Mesendoderm (in vitro differentiated cells): ENCODE data around the gene KLC1.

Experiments
- DNase-seq: peaks from one replicate; pipeline ENCODE4 v3.0.0; 2013
- H2AK5ac ChIP-seq: 2 replicates; pipeline ENCODE4 v1.6.1; 2013; ENCODE audit warnings: low read length, inconsistent platforms
- H2BK120ac ChIP-seq: 2 replicates; pipeline ENCODE4 v1.6.1; 2013; ENCODE audit warnings: low read depth, mild to moderate bottlenecking, low read length, moderate library complexity, mixed read lengths
- H2BK15ac ChIP-seq: replicated peaks from 2 replicates; pipeline ENCODE4 v1.6.1; 2013; ENCODE audit warnings: low read depth, mild to moderate bottlenecking, moderate library complexity
- H2BK5ac ChIP-seq: 2 replicates; pipeline ENCODE4 v1.6.1; 2013; ENCODE audit warnings: low read length, inconsistent platforms
- H3K18ac ChIP-seq: 2 replicates; pipeline ENCODE4 v1.6.1; 2013; ENCODE audit warnings: mild to moderate bottlenecking, low read length, mixed read lengths
- H3K23ac ChIP-seq: one replicate; pipeline ENCODE4 v1.6.1; 2013; ENCODE audit warnings: low read length
- H3K27ac ChIP-seq: 2 replicates; pipeline ENCODE4 v1.5.1; 2013; ENCODE audit warnings: low read depth, mild to moderate bottlenecking, inconsistent platforms, low read length, moderate library complexity
- H3K27me3 ChIP-seq: 2 replicates; pipeline ENCODE4 v1.6.1; 2013; ENCODE audit warnings: low read length, control low read depth, mild to moderate bottlenecking, inconsistent platforms; ENCODE audit not compliant: insufficient read depth, poor library complexity
- H3K36me3 ChIP-seq: 2 replicates; pipeline ENCODE4 v1.6.1; 2013; ENCODE audit warnings: low read length, inconsistent platforms; ENCODE audit not compliant: control insufficient read depth, insufficient read depth
- H3K4ac ChIP-seq: one replicate; pipeline ENCODE4 v1.6.1; 2013; ENCODE audit warnings: low read depth, mild to moderate bottlenecking, low read length, moderate library complexity
- H3K4me1 ChIP-seq: 2 replicates; pipeline ENCODE4 v1.6.1; 2013; ENCODE audit warnings: low read depth, low read length, inconsistent platforms; ENCODE audit not compliant: control insufficient read depth
- H3K4me2 ChIP-seq: 2 replicates; pipeline ENCODE4 v1.6.1; 2013; ENCODE audit warnings: low read length
- H3K4me3 ChIP-seq: 2 replicates; pipeline ENCODE4 v1.5.1; 2013; ENCODE audit warnings: mild to moderate bottlenecking, low read length
- H3K56ac ChIP-seq: one replicate; pipeline ENCODE4 v1.6.1; 2013; ENCODE audit warnings: low read length
- H3K79me1 ChIP-seq: 2 replicates; pipeline ENCODE4 v1.6.1; 2013; ENCODE audit warnings: low read length, inconsistent platforms
- H3K79me2 ChIP-seq: 2 replicates; pipeline ENCODE4 v1.6.1; 2013; ENCODE audit warnings: mild to moderate bottlenecking, low read length; ENCODE audit not compliant: control insufficient read depth, insufficient read depth
- H3K9ac ChIP-seq: 2 replicates; pipeline ENCODE4 v1.6.1; 2013; ENCODE audit warnings: low read length, inconsistent platforms
- H4K5ac ChIP-seq: one replicate; pipeline ENCODE4 v1.6.1; 2013; ENCODE audit warnings: low read length
- H4K8ac ChIP-seq: one replicate; pipeline ENCODE4 v1.6.1; 2013; ENCODE audit warnings: low read depth, mild to moderate bottlenecking, control low read depth, low read length, moderate library complexity
- WGBS: extraction: QIAGEN DNeasy Blood & Tissue Kit; methylation state at CpG from one replicate; pipeline ENCODE4 v1.1.7; 2013; ENCODE audit warnings: low lambda C conversion rate, missing lambda C conversion rate; ENCODE audit not compliant: insufficient coverage; ENCODE audit errors: extremely low coverage; 5-methylcytosine and 5-hydroxymethylcytosine counted together

The KLC1 gene

GRCh38 chr14:103714063-103714724, 85.2 kb downstream of the KLC1 start:
- Histone ChIP-seq H3K18ac (no peak overlapping the region), H3K79me2 (peaks cover 28% of the 10 kb centered on the region), H2BK120ac (no peak overlapping the region), H4K5ac (no peak overlapping the region), H3K27me3 (no peaks in the 10 kb centered on the region), H3K4me1 (peaks cover 3% of the 10 kb centered on the region), H2BK5ac (no peak overlapping the region), H3K27ac (no peak overlapping the region), H2AK5ac (no peak overlapping the region), H3K9ac (peak overlapping the region; percentile 86), H3K36me3 (no peaks in the 10 kb centered on the region), H3K23ac (no peak overlapping the region), H4K8ac (no peak overlapping the region), H3K79me1 (peaks cover 21% of the 10 kb centered on the region), H3K56ac (peak overlapping the region; percentile 86), H3K4ac (no peak overlapping the region), H3K4me2 (peak overlapping the region; percentile 35), H3K4me3 (no peak overlapping the region), H2BK15ac (no peak overlapping the region)
- DNase-seq: no peak
- WGBS: no CpG with 5 or more reads among the region's 16 CpGs

DNA sequence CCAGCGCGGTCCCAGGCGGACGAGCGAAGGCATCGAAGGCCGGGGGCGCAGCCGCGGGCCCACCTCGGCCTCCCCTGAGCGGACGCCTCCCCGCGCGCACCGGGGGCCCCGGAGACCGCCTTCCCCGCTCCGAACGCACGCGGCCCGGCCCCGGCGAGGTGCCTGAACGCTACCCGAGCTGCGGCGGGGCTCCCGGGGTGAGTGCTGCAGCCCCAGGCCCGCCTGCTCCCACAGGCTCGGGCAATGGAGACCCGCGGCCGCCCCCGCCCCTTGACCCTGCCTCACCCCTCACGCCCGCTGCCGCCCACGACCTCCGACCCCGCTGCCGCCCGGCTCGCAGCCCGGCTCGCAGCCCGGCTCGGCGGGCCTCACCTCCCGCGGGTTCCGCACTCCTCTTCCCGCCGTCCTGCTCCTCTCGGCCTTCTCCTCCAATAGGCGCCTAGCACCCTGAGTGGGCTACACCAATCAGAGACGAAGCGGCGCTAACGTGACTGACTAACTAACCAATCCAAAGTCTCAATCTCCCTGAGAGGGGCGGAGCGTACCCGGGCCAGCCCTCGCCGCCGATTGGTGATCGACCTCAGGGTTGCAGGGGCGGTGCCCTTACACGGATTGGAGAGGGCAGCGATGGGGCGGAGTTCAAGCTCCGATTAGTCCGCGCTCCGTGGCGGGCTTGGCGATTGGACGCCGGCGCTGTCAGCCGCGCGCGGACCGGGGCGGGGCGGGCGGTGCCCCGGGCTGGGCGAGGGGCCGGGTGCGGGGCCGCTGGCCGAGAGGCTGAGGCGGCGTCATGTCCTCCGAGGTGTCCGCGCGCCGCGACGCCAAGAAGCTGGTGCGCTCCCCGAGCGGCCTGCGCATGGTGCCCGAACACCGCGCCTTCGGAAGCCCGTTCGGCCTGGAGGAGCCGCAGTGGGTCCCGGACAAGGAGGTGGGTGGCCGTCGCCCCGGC, 86.3 kb downstream of the KLC1 start, which contains the start of the genes XRCC3 and ZFYVE21:
Gene XRCC3, minus strand, starts transcription at position 400 of the 949 bp plus-strand sequence. CDS start 4,364 bp downstream, outside the sequence.
Gene ZFYVE21, plus strand, starts transcription at position 759 of the 949 bp plus-strand sequence. Its CDS starts 32 bp downstream, at position 791.
- H3K23ac ChIP-seq: peak within 1 kb of the TSS; percentile 89
- H3K56ac ChIP-seq: peak within 1 kb of the TSS; percentile 95
- H3K27ac ChIP-seq: peak within 1 kb of the TSS; percentile 75
- peak within 1 kb of the TSS; percentile 87 for H3K4me2 ChIP-seq
- H3K4ac ChIP-seq: peak within 1 kb of the TSS; percentile 82
- H3K36me3 ChIP-seq: no peaks in the 10 kb centered on the region
- no peaks in the 10 kb centered on the region for H3K27me3 ChIP-seq
- no peak within 1 kb of the TSS for H2BK5ac ChIP-seq
- WGBS: no CpG with 5 or more reads among the region's 121 CpGs
- no peak within 1 kb of the TSS for H2AK5ac ChIP-seq
- peaks cover 3% of the 10 kb centered on the region for H3K4me1 ChIP-seq
- DNase-seq: peak; percentile 100
- H4K5ac ChIP-seq: no peak within 1 kb of the TSS
- H2BK120ac ChIP-seq: no peak within 1 kb of the TSS
- no peak within 1 kb of the TSS for H2BK15ac ChIP-seq
- H3K79me2 ChIP-seq: peaks cover 28% of the 10 kb centered on the region
- H3K79me1 ChIP-seq: peaks cover 23% of the 10 kb centered on the region
- peak within 1 kb of the TSS; percentile 87 for H3K9ac ChIP-seq
- H3K18ac ChIP-seq: peak within 1 kb of the TSS; percentile 96
- peak within 1 kb of the TSS; percentile 74 for H3K4me3 ChIP-seq
- no peak within 1 kb of the TSS for H4K8ac ChIP-seq

DNA sequence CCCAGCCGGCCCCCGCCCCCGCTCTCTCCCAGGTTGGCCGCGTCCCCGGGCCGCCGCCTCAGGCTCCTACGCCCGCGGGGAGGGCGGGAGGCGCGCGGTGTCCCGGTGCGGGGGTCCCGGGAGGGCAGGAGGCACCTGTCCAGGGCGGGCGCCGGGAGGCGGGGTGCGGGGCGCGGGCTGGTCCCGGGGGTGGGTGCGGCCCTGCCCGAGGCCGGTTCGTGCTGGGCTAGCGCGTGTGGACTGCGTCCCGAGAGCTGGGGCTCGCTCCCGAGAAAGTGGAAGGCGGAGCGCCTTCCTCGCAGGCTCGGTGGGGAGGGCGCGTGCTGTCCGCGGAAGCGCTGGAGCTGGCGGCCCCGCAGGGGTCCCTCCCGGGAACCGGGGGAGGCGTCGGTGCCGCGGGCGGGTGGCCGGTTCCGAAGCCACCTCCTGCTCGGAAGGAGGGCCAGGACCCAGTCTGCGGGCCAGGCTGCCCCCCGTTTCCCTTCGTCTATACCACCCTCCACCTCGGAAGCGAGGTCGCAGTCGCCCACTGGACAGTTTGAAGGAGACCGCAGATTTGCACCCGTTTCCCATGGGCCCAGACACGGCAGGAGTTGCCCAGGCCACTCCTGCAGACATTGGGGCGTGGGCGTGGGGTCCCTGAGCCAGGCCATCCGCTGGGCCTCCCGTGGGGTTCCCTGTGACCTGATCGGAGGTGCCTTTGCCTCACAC, 87.2 kb downstream of the KLC1 start:
- H3K18ac ChIP-seq: peak overlapping the region; percentile 83
- no peaks in the 10 kb centered on the region for H3K36me3 ChIP-seq
- no peak overlapping the region for H2BK15ac ChIP-seq
- peaks cover under 1% of the 10 kb centered on the region for H3K4me1 ChIP-seq
- H3K56ac ChIP-seq: peak overlapping the region; percentile 95
- peaks cover 26% of the 10 kb centered on the region for H3K79me1 ChIP-seq
- H4K8ac ChIP-seq: no peak overlapping the region
- H3K27me3 ChIP-seq: no peaks in the 10 kb centered on the region
- H3K23ac ChIP-seq: peak overlapping the region; percentile 89
- DNase-seq: no peak
- WGBS: no CpG with 5 or more reads among the region's 72 CpGs
- no peak overlapping the region for H3K27ac ChIP-seq
- peak overlapping the region; percentile 87 for H3K9ac ChIP-seq
- H4K5ac ChIP-seq: no peak overlapping the region
- H3K79me2 ChIP-seq: peaks cover 28% of the 10 kb centered on the region
- peak overlapping the region; percentile 62 for H3K4me3 ChIP-seq
- H2BK5ac ChIP-seq: no peak overlapping the region
- no peak overlapping the region for H2AK5ac ChIP-seq
- peak overlapping the region; percentile 82 for H3K4ac ChIP-seq
- peak overlapping the region; percentile 87 for H3K4me2 ChIP-seq
- no peak overlapping the region for H2BK120ac ChIP-seq

GRCh38 chr14:103716899-103717411, 87.9 kb downstream of the KLC1 start:
- Histone ChIP-seq H3K27ac (no peak overlapping the region), H3K9ac (peak overlapping the region; percentile 38), H3K56ac (peak overlapping the region; percentile 95), H3K4me3 (no peak overlapping the region), H3K4me1 (no peaks in the 10 kb centered on the region), H3K79me2 (peaks cover 32% of the 10 kb centered on the region), H3K27me3 (no peaks in the 10 kb centered on the region), H4K8ac (no peak overlapping the region), H2BK15ac (no peak overlapping the region), H3K4ac (no peak overlapping the region), H3K23ac (no peak overlapping the region), H3K4me2 (peak overlapping the region; percentile 87), H2BK120ac (no peak overlapping the region), H2BK5ac (no peak overlapping the region), H3K36me3 (no peaks in the 10 kb centered on the region), H3K18ac (no peak overlapping the region), H2AK5ac (no peak overlapping the region), H4K5ac (no peak overlapping the region), H3K79me1 (peaks cover 29% of the 10 kb centered on the region)
- no CpG with 5 or more reads among the region's 17 CpGs for WGBS
- no peak for DNase-seq

DNA sequence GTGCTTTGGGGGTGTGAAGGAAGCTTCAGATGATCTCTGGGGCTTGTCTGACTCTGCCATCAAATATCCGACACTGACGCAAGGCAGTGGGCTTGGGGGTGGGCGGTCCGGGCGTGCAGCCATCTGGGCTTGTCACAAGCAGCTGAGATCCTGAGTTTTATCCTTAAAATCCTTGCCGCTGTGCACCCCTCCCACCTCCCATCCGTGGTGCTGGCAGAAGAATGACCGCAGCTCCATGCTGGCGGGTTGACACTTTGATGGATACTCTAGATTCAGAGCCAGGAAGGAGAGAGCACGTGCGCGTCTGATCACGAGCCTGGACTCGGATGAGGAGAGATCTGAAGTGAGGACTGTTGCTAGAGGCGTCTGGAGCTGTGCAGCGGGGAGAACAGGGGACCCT, 89.6 kb downstream of the KLC1 start:
- no CpG with 5 or more reads among the region's 16 CpGs for WGBS

More for the DNA sequence above, 89.6 kb downstream of the KLC1 start:
- Histone ChIP-seq H3K36me3 (no peaks in the 10 kb centered on the region), H3K4me1 (no peaks in the 10 kb centered on the region), H3K18ac (no peak overlapping the region), H3K27me3 (no peaks in the 10 kb centered on the region), H3K79me2 (peaks cover 33% of the 10 kb centered on the region), H3K23ac (no peak overlapping the region), H3K9ac (no peak overlapping the region), H3K4me3 (no peak overlapping the region), H2BK120ac (no peak overlapping the region), H4K5ac (no peak overlapping the region), H4K8ac (no peak overlapping the region), H3K4me2 (no peak overlapping the region), H3K4ac (no peak overlapping the region), H3K56ac (no peak overlapping the region), H3K27ac (no peak overlapping the region), H2BK15ac (no peak overlapping the region), H2AK5ac (no peak overlapping the region), H2BK5ac (no peak overlapping the region), H3K79me1 (peaks cover 30% of the 10 kb centered on the region)
- DNase-seq: no peak
